IMR-90 (cell line): ENCODE measurements around the gene UTP11. TPM values are rescaled to one million over a fixed set of nuclear protein-coding genes. Genes with fewer than 3 reads are reported as not detected.

Experiments
- ATAC-seq: fragments of 200-7000 bp; cut with Tn5 transposase; 2 replicates; pipeline ENCODE4 v1.9.1; 2020; ENCODE audit warnings: low read depth, mild to moderate bottlenecking, moderate library complexity
- BruUV-seq: library from RNA; stranded (reverse); fragments of 400-500 nt; replicated peaks from 2 replicates; lab custom pipeline; 2021; lab: Mats Ljungman, UMichigan
- CTCF ChIA-PET: fragments of 300-600 bp; formaldehyde crosslinking; extraction: SDS; loops from one replicate; lab custom pipeline; 2021; ENCODE audit warnings: antibody characterized with exemption; lab: Yijun Ruan, JAX
- POLR2A ChIA-PET: fragments of 300-600 bp; sonication (Branson Sonifier 250); formaldehyde crosslinking; loops from one replicate; lab custom pipeline; 2022; ENCODE audit warnings: antibody characterized with exemption; ENCODE audit not compliant: unreplicated experiment; lab: Charles Lee
- DNase-seq: peaks from one replicate; pipeline ENCODE4 v3.0.0; 2013
- H2AFZ ChIP-seq: replicated peaks from 2 replicates; pipeline ENCODE3; 2013; ENCODE audit warnings: low read length, mild to moderate bottlenecking; ENCODE audit not compliant: poor library complexity
- H2AK5ac ChIP-seq: 2 replicates; pipeline ENCODE4 v1.6.1; 2013; ENCODE audit warnings: low read depth, low read length, inconsistent platforms
- H2AK9ac ChIP-seq: replicated peaks from 2 replicates; pipeline ENCODE3; 2013; ENCODE audit warnings: mild to moderate bottlenecking, low read depth, low read length, moderate library complexity; ENCODE audit not compliant: poor library complexity
- H2BK120ac ChIP-seq: 2 replicates; pipeline ENCODE4 v1.6.1; 2013; ENCODE audit warnings: low read depth, low read length, inconsistent platforms
- H2BK15ac ChIP-seq: 3 replicates; pipeline ENCODE4 v1.6.1; 2013; ENCODE audit warnings: low read depth, low read length, inconsistent platforms
- H2BK20ac ChIP-seq: 2 replicates; pipeline ENCODE4 v1.6.1; 2013; ENCODE audit warnings: low read depth, mild to moderate bottlenecking, inconsistent platforms, low read length, moderate library complexity
- H2BK5ac ChIP-seq: 2 replicates; pipeline ENCODE4 v1.6.1; 2013; ENCODE audit warnings: mild to moderate bottlenecking, low read depth, low read length, inconsistent platforms; ENCODE audit not compliant: poor library complexity, severe bottlenecking
- H3K14ac ChIP-seq: replicated peaks from 2 replicates; pipeline ENCODE4 v1.6.1; 2013; ENCODE audit warnings: low read depth, low read length, inconsistent platforms
- H3K18ac ChIP-seq: 2 replicates; pipeline ENCODE4 v1.6.1; 2013; ENCODE audit warnings: low read depth, low read length, control low read depth
- H3K23ac ChIP-seq: 2 replicates; pipeline ENCODE4 v1.6.1; 2013; ENCODE audit warnings: low read depth, low read length, inconsistent platforms
- H3K27ac ChIP-seq: 2 replicates; pipeline ENCODE4 v1.5.1; 2013; ENCODE audit warnings: mild to moderate bottlenecking, control low read depth, low read length; ENCODE audit not compliant: insufficient read depth
- H3K27me3 ChIP-seq: 2 replicates; pipeline ENCODE4 v1.6.1; 2013; ENCODE audit warnings: low read length; ENCODE audit not compliant: control insufficient read depth, insufficient read depth
- H3K36me3 ChIP-seq: 2 replicates; pipeline ENCODE4 v1.6.1; 2013; ENCODE audit warnings: low read length, mixed read lengths; ENCODE audit not compliant: control insufficient read depth, insufficient read depth
- H3K4ac ChIP-seq: 2 replicates; pipeline ENCODE4 v1.6.1; 2013; ENCODE audit warnings: low read depth, low read length, inconsistent platforms
- H3K4me1 ChIP-seq: 2 replicates; pipeline ENCODE4 v1.6.1; 2013; ENCODE audit warnings: low read length, mixed read lengths; ENCODE audit not compliant: control insufficient read depth, insufficient read depth
- H3K4me2 ChIP-seq: 2 replicates; pipeline ENCODE4 v1.6.1; 2013; ENCODE audit warnings: low read depth, mild to moderate bottlenecking, control low read depth, low read length, moderate library complexity
- H3K4me3 ChIP-seq: 2 replicates; pipeline ENCODE4 v1.5.1; 2013; ENCODE audit warnings: low read depth, mild to moderate bottlenecking, control low read depth, low read length, moderate library complexity; ENCODE audit not compliant: insufficient read depth
- H3K56ac ChIP-seq: 2 replicates; pipeline ENCODE4 v1.6.1; 2013; ENCODE audit warnings: low read length, inconsistent platforms; ENCODE audit not compliant: insufficient read depth; ENCODE audit errors: extremely low read depth
- H3K79me1 ChIP-seq, 2 experiments: 2 replicates each; pipeline ENCODE4 v1.6.1; 2013; ENCODE audit warnings: low read length in 2 of 2, inconsistent platforms in 1 of 2, low read depth in 1 of 2
- H3K9ac ChIP-seq: 2 replicates; pipeline ENCODE4 v1.6.1; 2013; ENCODE audit warnings: low read depth, low read length, control low read depth
- H3K9me1 ChIP-seq: 2 replicates; pipeline ENCODE4 v1.6.1; 2013; ENCODE audit warnings: low read length, inconsistent platforms; ENCODE audit not compliant: insufficient read depth
- H3K9me3 ChIP-seq: 2 replicates; pipeline ENCODE4 v1.6.1; 2013; ENCODE audit warnings: low read length; ENCODE audit not compliant: control insufficient read depth, insufficient read depth
- H4K20me1 ChIP-seq: 2 replicates; pipeline ENCODE4 v1.6.1; 2013; ENCODE audit warnings: low read length, inconsistent platforms; ENCODE audit not compliant: insufficient read depth
- H4K5ac ChIP-seq: 2 replicates; pipeline ENCODE4 v1.6.1; 2013; ENCODE audit warnings: mild to moderate bottlenecking, low read depth, low read length, control low read depth
- H4K8ac ChIP-seq, 2 experiments: 2 replicates each; pipeline ENCODE4 v1.6.1; 2013; ENCODE audit warnings: low read depth in 2 of 2, low read length in 2 of 2, control low read depth in 1 of 2, inconsistent platforms in 1 of 2
- H4K91ac ChIP-seq: 2 replicates; pipeline ENCODE4 v1.6.1; 2013; ENCODE audit warnings: low read depth, low read length, inconsistent platforms; ENCODE audit not compliant: insufficient read depth
- MAZ ChIP-seq: IDR thresholded peaks from 2 replicates; pipeline ENCODE4 v1.6.1; 2012; ENCODE audit warnings: low read depth, mild to moderate bottlenecking, low read length, improper control_type of control experiment, moderate library complexity, borderline replicate concordance
- POLR2A ChIP-seq: IDR thresholded peaks from 2 replicates; pipeline ENCODE4 v1.6.1; 2012; ENCODE audit warnings: mild to moderate bottlenecking, low read depth, low read length
- RFX5 ChIP-seq: IDR thresholded peaks from 2 replicates; pipeline ENCODE4 v1.8.0; 2012; ENCODE audit warnings: low read depth, mild to moderate bottlenecking, low read length, moderate library complexity
- WGBS, 2 experiments: methylation state at CpG; one replicate each; pipeline versions ENCODE4 v1.1.5 to v1.1.7; 2013; ENCODE audit warnings: missing lambda C conversion rate in 2 of 2; ENCODE audit not compliant: insufficient read length in 1 of 2; ENCODE audit errors: extremely low coverage in 2 of 2; 5-methylcytosine and 5-hydroxymethylcytosine counted together
- dilution Hi-C: fragments of 300-500 bp; cut with HindIII; formaldehyde crosslinking; loops from one replicate; pipeline ENCODE4 v1.14.3; 2018; ENCODE audit warnings: low sequenced_read_pairs; ENCODE audit not compliant: unreplicated experiment
- in situ Hi-C: fragments of 300-500 bp; cut with MboI; formaldehyde crosslinking; loops from 3 replicates; pipeline ENCODE4 v1.14.3; 2019; ENCODE audit warnings: low sequenced_read_pairs, inconsistent platforms, mixed read lengths
- intact Hi-C: fragments of 100-400 bp; cut with micrococcal nuclease; formaldehyde crosslinking; loops from 2 replicates; pipeline ENCODE4 v1.10.0; 2022
- polyA plus RNA-seq, 3 experiments: library from polyadenylated mRNA; depleted of rRNA; stranded (reverse); fragments of >200 nt; gene quantifications; 2 replicates each; pipeline ENCODE4 v1.2.3, GENCODE V29; 2012; ENCODE audit warnings: low replicate concordance in 1 of 3
- total RNA-seq: library from RNA; depleted of rRNA; stranded (reverse); fragments of >200 nt; gene quantifications from 2 replicates; pipeline ENCODE4 v1.2.3, GENCODE V29; 2012

UTP11 gene
- total and polyA plus RNA-seq, 2 of the 4 experiments (the other 2 are of a cell fraction), result 22.0 to 27.8 TPM

DNA sequence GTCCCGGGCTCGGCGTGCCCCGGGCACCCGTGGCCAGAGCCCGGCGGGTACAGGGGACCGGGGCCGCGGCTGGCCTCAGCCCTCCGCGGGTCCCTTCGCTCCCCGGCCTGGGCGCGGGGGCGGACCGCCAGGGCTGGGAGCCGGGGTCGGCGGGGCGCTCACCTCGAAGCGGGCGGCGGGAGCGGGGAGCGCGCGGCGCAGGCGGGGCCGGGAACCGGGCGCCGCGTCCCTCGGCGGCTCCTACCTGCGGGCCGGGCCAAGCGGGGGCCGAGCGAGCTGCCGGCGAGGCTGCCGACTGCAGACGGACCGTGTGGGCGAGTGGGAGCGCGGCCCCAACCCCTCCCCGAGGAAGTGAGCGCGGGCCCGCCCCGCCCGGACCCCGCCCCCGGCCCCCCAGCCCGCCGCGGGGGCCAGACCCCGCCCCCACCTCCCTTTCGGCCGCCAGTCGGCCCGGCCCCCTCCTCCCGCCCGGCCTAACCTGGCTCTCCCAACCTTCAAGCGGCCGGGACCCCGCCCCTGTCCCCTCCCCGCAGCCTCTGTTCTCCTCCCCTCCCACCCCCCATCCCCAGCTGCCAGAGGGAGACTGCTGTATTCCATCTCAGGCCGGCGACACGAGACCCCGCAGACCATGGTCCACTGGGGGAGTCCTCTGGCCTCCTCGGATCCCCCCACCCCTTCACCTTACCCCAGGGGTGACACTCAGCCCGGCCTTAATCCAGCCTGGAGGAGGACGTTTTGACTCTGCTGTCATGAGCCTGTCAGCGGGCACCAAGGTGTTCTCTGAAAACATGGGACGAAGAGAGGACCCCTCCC is 7.1 kb upstream of the UTP11 start, which contains the start of gene FHL3:
TSS of gene FHL3 (minus strand) at position 320 of the 813 bp plus-strand sequence. CDS start 6,102 bp downstream, outside the sequence.
- CTCF ChIA-PET, result no interaction called here
- H3K9me1 ChIP-seq, result peaks cover 15% of the 10 kb centered on the region
- peak within 1 kb of the TSS; percentile 59; the same call in 1 of the 3 replicates for H2BK15ac ChIP-seq
- H2AK5ac ChIP-seq, result peak within 1 kb of the TSS; percentile 90
- H4K20me1 ChIP-seq, result peaks cover 14% of the 10 kb centered on the region; the same call in 1 of the 2 replicates
- peak within 1 kb of the TSS; percentile 47 for H3K56ac ChIP-seq
- H2BK120ac ChIP-seq, result peak within 1 kb of the TSS; percentile 49
- H4K8ac ChIP-seq, result peak within 1 kb of the TSS; percentile 46 to 87
- H3K27me3 ChIP-seq, result no peaks in the 10 kb centered on the region
- H3K14ac ChIP-seq, result peak within 1 kb of the TSS; percentile 97
- H3K79me1 ChIP-seq, result peaks cover 11 to 41% of the 10 kb centered on the region in 2 experiments; a peak in 3 of 4 replicates
- H2AFZ ChIP-seq, result peak within 1 kb of the TSS; percentile 89
- H4K5ac ChIP-seq, result peak within 1 kb of the TSS; percentile 46
- 2% methylated on average over 8 of the region's 83 CpGs; no CpG with 5 or more reads in 1 of the 2 experiments for WGBS, 2 experiments
- POLR2A ChIA-PET, result interaction anchor here (0.6 kb wide), 1 partner anchor 1248 kb away, joined by 5 read pairs; no protein-coding TSS in a partner anchor
- H3K4me2 ChIP-seq, result peak within 1 kb of the TSS; percentile 74
- peak within 1 kb of the TSS; percentile 91 for H2AK9ac ChIP-seq
- intact Hi-C loops (no loop called here), dilution Hi-C loops (no loop called here), in situ Hi-C loops (loop anchor here (25.0 kb wide), 3 partner anchors 418 to 1543 kb away; partner anchors contain the start of genes GNL2, MRPS15 and OSCP1)
- peak; percentile 43; the same call in 1 of the 2 replicates for TF ChIP-seq POLR2A
- TF ChIP-seq MAZ, result peak; percentile 53; the same call in 1 of the 2 replicates
- no peak for TF ChIP-seq RFX5
- no peaks in the 10 kb centered on the region for H3K9me3 ChIP-seq
- no peak within 1 kb of the TSS for H2BK20ac ChIP-seq
- peak within 1 kb of the TSS; percentile 99 for H3K9ac ChIP-seq
- H3K4me1 ChIP-seq, result peaks cover 18% of the 10 kb centered on the region
- peak within 1 kb of the TSS; percentile 99 for H3K23ac ChIP-seq
- peak within 1 kb of the TSS; percentile 88 for H3K27ac ChIP-seq
- no peaks in the 10 kb centered on the region for H3K36me3 ChIP-seq
- DNase-seq, result peak; percentile 33
- peak within 1 kb of the TSS; percentile 89 for H4K91ac ChIP-seq
- no TSS peak for BruUV-seq
- peak; percentile 61 for ATAC-seq
- peak within 1 kb of the TSS; percentile 93 for H3K4ac ChIP-seq
- H2BK5ac ChIP-seq, result peak within 1 kb of the TSS; percentile 29
- H3K18ac ChIP-seq, result peak within 1 kb of the TSS; percentile 65
- peak within 1 kb of the TSS; percentile 92 for H3K4me3 ChIP-seq
